ENCODE measurements around the gene ALG12.

ALG12 gene

DNA sequence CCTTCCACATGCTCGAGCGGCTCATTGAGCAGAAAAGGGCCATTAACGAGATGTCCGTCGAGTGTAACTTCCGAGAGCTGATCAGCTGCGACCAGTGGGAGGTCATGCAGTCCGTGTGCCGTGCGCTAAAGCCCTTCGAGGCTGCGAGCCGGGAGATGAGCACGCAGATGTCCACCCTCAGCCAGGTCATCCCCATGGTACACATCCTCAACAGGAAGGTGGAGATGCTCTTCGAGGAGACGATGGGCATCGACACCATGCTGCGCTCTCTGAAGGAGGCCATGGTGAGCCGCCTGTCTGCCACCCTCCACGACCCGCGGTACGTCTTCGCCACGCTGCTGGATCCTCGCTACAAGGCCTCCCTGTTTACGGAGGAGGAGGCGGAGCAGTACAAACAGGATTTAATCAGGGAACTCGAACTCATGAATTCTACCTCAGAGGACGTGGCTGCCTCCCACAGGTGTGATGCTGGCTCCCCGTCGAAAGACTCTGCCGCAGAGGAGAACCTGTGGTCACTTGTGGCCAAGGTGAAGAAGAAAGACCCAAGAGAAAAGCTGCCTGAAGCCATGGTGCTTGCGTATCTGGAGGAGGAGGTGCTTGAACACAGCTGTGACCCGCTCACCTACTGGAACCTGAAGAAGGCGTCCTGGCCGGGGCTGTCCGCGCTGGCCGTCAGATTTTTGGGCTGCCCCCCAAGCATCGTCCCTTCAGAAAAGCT lies 31.7 kb downstream of the ALG12 start:
- DNase-seq = no peak

- DNase-seq = no peak
These were observed 32.4 kb downstream of the ALG12 start for GRCh38 chr22:49885881-49886280.

DNA sequence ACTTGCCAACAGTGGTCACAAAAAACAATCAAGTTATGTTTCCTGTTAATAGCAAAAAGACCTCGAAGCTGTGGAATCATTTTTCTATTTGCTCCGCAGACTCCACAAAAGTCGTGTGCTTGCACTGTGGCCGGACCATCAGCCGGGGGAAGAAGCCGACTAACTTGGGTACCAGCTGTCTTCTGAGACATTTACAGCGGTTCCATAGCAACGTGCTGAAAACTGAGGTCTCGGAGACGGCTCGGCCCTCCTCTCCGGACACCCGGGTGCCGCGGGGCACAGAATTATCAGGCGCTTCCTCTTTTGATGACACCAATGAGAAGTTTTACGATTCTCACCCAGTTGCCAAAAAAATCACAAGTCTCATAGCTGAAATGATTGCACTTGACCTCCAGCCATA lies 33.0 kb downstream of the ALG12 start:
- no peak for DNase-seq

- DNase-seq = no peak
These were observed 33.6 kb downstream of the ALG12 start for GRCh38 chr22:49884503-49885260.

DNA sequence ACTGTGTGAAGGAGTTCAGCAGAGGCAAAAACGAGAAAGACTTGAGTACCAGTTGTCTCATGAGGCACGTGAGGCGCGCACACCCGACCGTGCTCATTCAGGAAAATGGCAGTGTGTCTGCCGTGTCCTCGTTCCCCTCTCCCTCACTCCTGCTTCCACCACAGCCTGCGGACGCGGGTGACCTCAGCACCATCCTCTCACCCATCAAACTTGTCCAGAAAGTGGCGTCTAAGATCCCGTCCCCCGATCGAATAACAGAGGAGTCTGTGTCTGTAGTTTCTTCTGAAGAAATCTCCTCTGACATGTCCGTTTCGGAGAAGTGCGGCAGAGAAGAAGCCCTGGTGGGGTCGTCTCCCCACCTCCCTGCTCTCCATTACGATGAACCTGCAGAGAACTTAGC lies 34.2 kb downstream of the ALG12 start:
- no peak for DNase-seq

GRCh38 chr22:49883294-49883640 lies 35.0 kb downstream of the ALG12 start:
- no peak for DNase-seq

GRCh38 chr22:49882519-49883293 lies 35.5 kb downstream of the ALG12 start:
- DNase-seq = no peak

DNA sequence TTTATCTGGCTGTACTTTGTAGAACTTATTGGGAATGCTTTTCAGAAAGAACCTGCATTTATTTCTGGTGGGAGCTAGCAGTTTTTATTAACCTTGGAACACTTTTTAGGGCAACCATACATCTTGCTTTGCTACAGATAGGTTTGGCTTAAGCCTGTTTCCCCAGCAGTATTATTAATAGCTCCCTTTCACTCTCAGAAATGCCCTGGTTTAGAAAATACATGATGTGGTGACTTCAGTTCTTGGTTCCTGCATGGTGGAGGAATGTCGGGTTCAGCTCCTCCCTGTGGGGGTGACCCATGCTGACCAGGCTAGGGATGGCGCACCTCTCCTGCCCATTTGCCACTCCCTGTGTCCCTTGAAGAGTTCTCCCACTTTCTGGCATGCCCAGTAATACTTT lies 36.4 kb downstream of the ALG12 start:
- DNase-seq = no peak

- no peak for DNase-seq
These were observed 38.0 kb downstream of the ALG12 start for GRCh38 chr22:49880281-49880680.

DNA sequence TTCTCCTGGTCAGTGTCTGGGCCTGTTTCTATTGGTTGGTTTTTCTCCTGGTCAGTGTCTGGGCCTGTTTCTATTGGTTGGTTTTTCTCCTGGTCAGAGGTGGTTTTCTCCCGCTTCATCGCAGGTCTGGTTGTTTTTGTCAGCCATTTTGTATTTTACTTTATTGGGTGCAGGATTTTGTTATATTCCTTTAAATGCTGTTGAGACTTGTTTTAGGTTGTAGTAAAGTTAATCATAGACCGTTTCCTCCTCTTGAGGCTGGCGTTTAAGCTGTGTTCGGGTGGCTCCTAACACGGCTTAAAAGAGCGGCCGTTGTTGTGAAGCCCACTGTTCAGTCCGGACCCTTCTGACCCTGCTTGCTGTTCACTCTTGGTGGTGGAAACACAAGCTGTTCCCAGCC lies 38.4 kb downstream of the ALG12 start:
- no peak for DNase-seq

DNA sequence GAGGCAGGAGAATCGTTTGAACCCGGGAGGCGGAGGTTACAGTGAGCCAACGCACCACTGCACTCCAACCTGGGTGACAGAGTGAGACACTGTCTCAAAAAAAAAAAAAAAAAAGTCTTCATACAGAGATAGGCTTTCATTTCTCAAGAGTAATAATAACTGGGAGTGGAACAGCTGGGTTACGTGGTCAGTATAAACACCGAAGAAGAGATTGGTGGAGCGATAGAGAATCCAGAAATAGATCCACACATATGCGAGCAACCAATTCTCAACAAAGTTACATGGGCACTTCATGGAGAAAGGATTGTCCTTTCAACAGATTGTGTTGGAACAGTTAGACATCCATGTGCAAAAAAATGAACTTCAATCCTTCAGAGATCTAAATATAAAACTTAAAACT lies 40.0 kb downstream of the ALG12 start:
- DNase-seq = no peak

DNA sequence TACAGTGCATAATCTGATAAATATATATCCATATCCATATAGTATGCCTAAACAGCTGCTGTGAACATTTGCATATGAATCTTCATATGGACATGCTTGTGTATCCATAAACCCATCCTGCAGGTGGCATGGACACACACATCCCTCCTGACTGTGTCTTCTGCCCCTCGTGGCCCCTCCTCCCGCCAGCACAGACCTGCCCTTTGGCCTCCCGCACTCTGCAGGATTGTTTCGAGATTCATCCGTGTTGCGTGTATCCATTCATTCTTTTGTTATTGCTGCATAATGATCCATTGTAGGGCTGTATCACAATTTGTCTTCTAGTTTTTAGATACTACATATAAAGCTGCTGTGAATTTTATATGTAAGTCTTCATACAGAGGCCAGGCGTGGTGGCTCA lies 40.6 kb downstream of the ALG12 start:
- no peak for DNase-seq

GRCh38 chr22:49873228-49873940 lies 44.9 kb downstream of the ALG12 start:
- DNase-seq = no peak

DNA sequence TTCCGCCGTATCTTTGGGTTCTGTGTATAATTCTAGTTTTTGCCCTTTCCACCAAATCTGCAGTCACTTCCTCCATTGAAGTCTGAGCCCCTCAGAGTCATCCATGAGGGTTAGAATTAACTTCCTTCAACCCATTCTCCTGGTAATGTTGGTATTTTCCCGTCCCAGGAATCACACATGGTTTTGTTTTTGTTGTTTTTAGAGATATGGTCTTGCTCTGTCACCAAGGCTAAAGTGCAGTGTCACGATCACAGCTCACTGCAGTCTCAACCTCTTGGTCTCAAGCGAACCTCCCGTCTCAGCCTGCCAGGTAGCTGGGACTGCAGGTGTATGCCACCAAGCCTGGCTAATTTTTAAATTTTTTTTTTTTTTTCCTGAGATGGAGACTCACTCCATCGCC lies 45.9 kb downstream of the ALG12 start:
- no peak for DNase-seq

DNA sequence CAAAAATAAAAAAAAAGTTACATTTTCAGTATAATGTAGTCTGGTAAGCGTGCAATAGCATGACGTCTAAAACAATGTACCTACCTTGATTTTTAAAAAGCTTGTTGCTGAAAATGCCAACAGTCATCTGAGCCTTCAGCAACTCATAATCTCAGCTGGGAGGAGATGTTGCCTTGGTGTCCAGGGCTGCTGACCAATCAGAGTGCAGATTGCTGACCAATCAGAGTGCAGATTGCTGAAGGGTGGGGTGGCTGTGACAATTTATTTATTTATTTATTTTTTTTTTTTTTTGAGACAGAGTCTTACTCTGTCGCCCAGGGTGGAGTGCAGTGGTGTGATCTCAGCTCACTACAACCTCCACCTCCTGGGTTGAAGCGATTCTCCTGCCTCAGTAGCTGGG lies 46.8 kb downstream of the ALG12 start:
- DNase-seq = no peak

GRCh38 chr22:49869845-49870712 lies 48.2 kb downstream of the ALG12 start:
- DNase-seq = no peak

DNA sequence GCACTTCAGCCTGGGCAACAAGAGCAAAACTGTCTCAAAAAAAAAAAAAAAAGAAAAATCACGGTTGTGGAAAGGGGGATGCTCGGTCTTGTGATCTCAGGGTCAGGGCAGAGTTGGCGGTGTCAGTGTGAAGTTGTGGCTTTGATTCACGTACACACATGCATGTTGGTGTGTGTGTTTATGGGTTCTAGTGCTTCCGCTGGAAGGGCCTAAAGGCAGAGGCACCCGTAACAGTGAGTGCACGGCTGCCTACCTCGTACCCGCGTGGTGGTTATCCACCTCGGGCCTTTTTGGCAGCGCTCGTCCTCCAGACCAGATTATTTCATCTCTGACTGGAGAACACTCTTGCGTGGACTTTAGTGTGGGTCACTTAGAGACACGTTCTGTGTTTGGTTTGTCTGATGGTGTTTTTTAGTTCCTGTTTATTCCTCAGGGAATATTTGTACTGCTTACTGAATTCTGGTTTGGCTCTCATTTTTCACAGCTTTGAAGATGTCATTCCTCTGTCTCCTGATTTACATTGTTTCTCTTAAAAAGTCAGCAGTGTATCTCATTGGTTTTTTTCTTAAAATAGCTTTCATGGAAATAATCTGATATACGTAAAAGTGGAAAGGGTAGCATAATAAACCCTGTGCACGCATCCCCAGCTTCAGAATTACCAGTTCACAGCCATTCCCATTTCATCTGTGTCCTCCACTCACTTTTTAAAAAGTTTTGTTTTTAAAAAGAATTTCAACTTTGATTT lies 49.0 kb downstream of the ALG12 start:
- DNase-seq = no peak

GRCh38 chr22:49867303-49868265 lies 50.7 kb downstream of the ALG12 start:
- DNase-seq = no peak

DNA sequence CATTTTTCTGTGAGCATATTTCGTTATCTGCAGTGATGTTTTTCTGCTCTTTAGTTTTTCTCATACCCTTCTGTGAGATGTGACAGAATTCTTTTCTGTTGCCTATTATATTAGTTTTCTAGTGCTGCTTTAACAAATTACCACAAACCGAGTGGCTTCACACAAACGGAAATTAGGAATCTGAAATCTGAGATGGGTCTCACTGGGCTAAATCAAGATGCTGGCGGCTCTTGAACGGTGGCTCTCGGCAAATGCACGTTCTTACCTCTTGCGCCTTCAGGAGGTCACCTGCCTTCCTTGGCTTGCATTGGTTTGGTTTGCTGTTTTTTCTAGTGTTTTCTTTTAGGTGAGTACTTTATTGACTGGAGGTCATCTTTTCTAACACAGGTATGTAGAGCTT lies 51.6 kb downstream of the ALG12 start:
- DNase-seq = no peak

DNA sequence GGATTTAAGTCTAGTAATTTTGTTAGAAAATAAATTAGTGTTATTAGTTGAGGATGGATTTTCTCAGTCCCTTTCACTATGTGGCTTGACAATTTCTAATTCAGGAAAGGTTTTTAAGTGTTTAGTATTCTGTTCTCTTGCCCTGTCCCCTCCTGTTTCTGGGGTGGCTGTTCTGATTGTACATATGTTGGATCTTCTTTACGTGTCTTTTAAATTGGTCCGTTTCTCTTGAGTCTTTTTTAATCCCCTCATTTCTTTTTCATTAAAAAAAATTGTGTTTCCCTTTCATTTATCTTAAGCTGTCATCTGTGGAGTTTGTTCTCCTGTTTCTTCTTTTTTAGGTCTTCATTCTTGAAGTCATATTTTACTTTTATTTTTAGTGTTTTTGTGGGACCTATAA lies 52.1 kb downstream of the ALG12 start:
- no peak for DNase-seq
